HepG2 (cell line): ENCODE measurements around the gene SERPINA3. TPM values are rescaled to one million over a fixed set of nuclear protein-coding genes. Genes with fewer than 3 reads are reported as not detected.

Source experiments
- ATAC-seq: fragments of 200-7000 bp; cut with Tn5 transposase; 3 replicates; pipeline ENCODE4 v1.9.1; 2020; ENCODE audit warnings: mild to moderate bottlenecking, moderate library complexity
- BruUV-seq: library from RNA; stranded (reverse); fragments of 400-500 nt; replicated peaks from 2 replicates; lab custom pipeline; 2021; lab: Mats Ljungman, UMichigan
- CTCF ChIA-PET: fragments of 300-600 bp; formaldehyde crosslinking; extraction: SDS; loops from one replicate; lab custom pipeline; 2021; ENCODE audit warnings: low total read pairs, inconsistent platforms, low intra/inter-chr PET ratio; lab: Yijun Ruan, JAX
- POLR2A ChIA-PET: fragments of 350-600 bp; sonication (Branson Sonifier 250); formaldehyde crosslinking; loops from one replicate; lab custom pipeline; 2020; ENCODE audit warnings: antibody characterized with exemption, inconsistent platforms; lab: Yijun Ruan, JAX
- DNase-seq: peaks from one replicate; pipeline ENCODE4 v3.0.0-alpha.2; 2015; ENCODE audit warnings: low spot score
- FAIRE-seq: peaks from 3 replicates; lab custom pipeline; 2011; peaks lifted over from hg19 to GRCh38; lab: Jason Lieb, UNC
- H2AFZ ChIP-seq: one replicate; pipeline ENCODE4 v1.6.1; 2011; ENCODE audit warnings: low read length, inconsistent platforms
- H3K27ac ChIP-seq: fragments of 300-600 bp; 3 replicates; pipeline ENCODE4 v1.8.0; 2011; ENCODE audit warnings: mixed run types, mild to moderate bottlenecking, mixed read lengths, low read length, inconsistent platforms; ENCODE audit not compliant: insufficient read depth; ENCODE audit errors: extremely low read length
- H3K27me3 ChIP-seq, 2 experiments: fragments of 200-600 bp in 1 of 2; 2 replicates in 1 of 2; 3 replicates in 1 of 2; pipeline versions ENCODE4 v1.6.0 to v1.8.0; 2011; ENCODE audit warnings: low read length in 2 of 2, mild to moderate bottlenecking in 2 of 2, moderate library complexity in 2 of 2, inconsistent platforms in 1 of 2; ENCODE audit not compliant: insufficient read depth in 2 of 2, control insufficient read depth in 1 of 2
- H3K36me3 ChIP-seq, 2 experiments: fragments of 200-600 bp in 1 of 2; replicated peaks in 1 of 2; 2 replicates in 1 of 2; 3 replicates in 1 of 2; pipeline versions ENCODE4 v1.5.1 to v1.8.0; 2011; ENCODE audit warnings: low read length in 2 of 2, inconsistent platforms in 1 of 2; ENCODE audit not compliant: insufficient read depth in 2 of 2, control insufficient read depth in 1 of 2
- H3K4me1 ChIP-seq: 2 replicates; pipeline ENCODE4 v1.5.1; 2012; ENCODE audit warnings: low read length, inconsistent platforms; ENCODE audit not compliant: insufficient read depth
- H3K4me2 ChIP-seq: 2 replicates; pipeline ENCODE4 v1.6.0; 2011; ENCODE audit warnings: low read depth, low read length, inconsistent platforms
- H3K4me3 ChIP-seq, 3 experiments: fragments of 200-600 bp in 1 of 3; sonication (generic), shearing (Covaris generic) in 1 of 3; replicated peaks in 1 of 3; 2 replicates each; pipeline ENCODE4 v1.5.1; 2011 to 2016; ENCODE audit warnings: low read length in 3 of 3, inconsistent platforms in 2 of 3, low read depth in 2 of 3, mild to moderate bottlenecking in 2 of 3, control low read depth in 1 of 3, mixed read lengths in 1 of 3; ENCODE audit not compliant: insufficient read depth in 1 of 3
- H3K79me2 ChIP-seq: one replicate; pipeline ENCODE4 v1.6.1; 2011; ENCODE audit warnings: low read length, inconsistent platforms; ENCODE audit not compliant: insufficient read depth
- H3K9ac ChIP-seq: 2 replicates; pipeline ENCODE4 v1.6.0; 2011; ENCODE audit warnings: mild to moderate bottlenecking, low read depth, low read length, inconsistent platforms; ENCODE audit not compliant: insufficient read depth
- H3K9me3 ChIP-seq: 2 replicates; pipeline ENCODE4 v1.5.1; 2012; ENCODE audit warnings: mild to moderate bottlenecking, low read length
- H4K20me1 ChIP-seq: 2 replicates; pipeline ENCODE4 v1.6.0; 2011; ENCODE audit warnings: inconsistent platforms, mild to moderate bottlenecking, low read length, moderate library complexity; ENCODE audit not compliant: insufficient read depth
- CENPT ChIP-seq: sonication (generic); formaldehyde crosslinking; IDR thresholded peaks from 2 replicates; pipeline ENCODE4 v1.8.0; 2022; ENCODE audit warnings: low read depth, mild to moderate bottlenecking, moderate library complexity, missing genetic modification reagents
- DMTF1 ChIP-seq: sonication (generic); formaldehyde crosslinking; IDR thresholded peaks from 2 replicates; pipeline ENCODE4 v1.4.0; 2020; ENCODE audit warnings: mild to moderate bottlenecking, missing genetic modification reagents
- DNMT3B ChIP-seq: conservative IDR thresholded peaks from 2 replicates; pipeline ENCODE4 v1.6.1; 2016; ENCODE audit warnings: missing biosample characterization, control low read depth
- DPF2 ChIP-seq: sonication (generic); formaldehyde crosslinking; IDR thresholded peaks from 2 replicates; pipeline ENCODE4 v1.4.0; 2020; ENCODE audit warnings: mild to moderate bottlenecking, low read depth, missing genetic modification reagents, borderline replicate concordance
- EED ChIP-seq: sonication (generic); formaldehyde crosslinking; IDR thresholded peaks from 2 replicates; pipeline ENCODE4 v1.5.0; 2020; ENCODE audit warnings: mild to moderate bottlenecking, missing genetic modification reagents
- GABPA ChIP-seq, 2 experiments: IDR thresholded peaks; 2 replicates each; pipeline ENCODE4 v1.6.1; 2011 to 2016; ENCODE audit warnings: low read depth in 2 of 2, low read length in 1 of 2, missing biosample characterization in 1 of 2, missing genetic modification characterization in 1 of 2
- TFDP1 ChIP-seq: IDR thresholded peaks from 2 replicates; pipeline ENCODE4 v1.6.1; 2016; ENCODE audit warnings: missing compliant biosample characterization, missing genetic modification reagents, borderline replicate concordance
- ZBTB2 ChIP-seq: sonication (generic); formaldehyde crosslinking; IDR thresholded peaks from 2 replicates; pipeline ENCODE4 v1.8.0; 2022; ENCODE audit warnings: low read depth, missing genetic modification reagents
- ZFP37 ChIP-seq: sonication (generic); formaldehyde crosslinking; IDR thresholded peaks from 2 replicates; pipeline ENCODE4 v1.4.0; 2020; ENCODE audit warnings: missing genetic modification reagents, borderline replicate concordance
- ZKSCAN1 ChIP-seq: fragments of 150-350 bp; IDR thresholded peaks from 2 replicates; pipeline ENCODE4 v1.6.1; 2014; ENCODE audit warnings: low read length
- WGBS: methylation state at CpG from one replicate; pipeline ENCODE4 v1.1.6; 2017; ENCODE audit warnings: low lambda C conversion rate; 5-methylcytosine and 5-hydroxymethylcytosine counted together
- in situ Hi-C: cut with HindIII; loops from 2 replicates; pipeline ENCODE4 v1.10.0; 2017; ENCODE audit warnings: low pct_unique_long_range_greater_than_20kb; ENCODE audit not compliant: extremely low pct_ligation_motif_present
- intact Hi-C: fragments of 100-400 bp; cut with micrococcal nuclease; formaldehyde crosslinking; loops from one replicate; pipeline ENCODE4 v1.10.0; 2022; ENCODE audit not compliant: unreplicated experiment
- polyA plus RNA-seq, 8 experiments: library from polyadenylated mRNA; depleted of rRNA in 3 of 8; stranded (reverse) in 7 of 8; unstranded in 1 of 8; fragments of >200 nt; fragmentation: Illumina TruSeq in 4 of 8; extraction: Trizol in 4 of 8; gene quantifications; 2 replicates each; pipeline versions ENCODE4 v1.2.1 to v1.2.3, GENCODE V29; 2011 to 2016; ENCODE audit warnings: low read depth in 4 of 8, missing spikeins in 1 of 8, mixed read lengths in 1 of 8; ENCODE audit not compliant: insufficient read depth in 1 of 8
- total RNA-seq, 5 experiments: library from RNA; depleted of rRNA; stranded (reverse); fragments of >200 nt; fragmentation: Illumina TruSeq; extraction: Trizol; gene quantifications; 2 replicates each; pipeline ENCODE4 v1.2.3, GENCODE V29; 2016; ENCODE audit warnings: low read depth in 1 of 5
- TF ChIP-seq, protein P1 (sequence below), 2 experiments: sonication (generic) in 1 of 2; formaldehyde crosslinking in 1 of 2; IDR thresholded peaks; 2 replicates each; pipeline versions ENCODE4 v1.4.0 to v1.6.1; 2018 to 2020; ENCODE audit warnings: missing genetic modification reagents in 2 of 2, borderline replicate concordance in 1 of 2, low read depth in 1 of 2, mild to moderate bottlenecking in 1 of 2, missing biosample characterization in 1 of 2
- TF ChIP-seq, protein P2 (sequence below): sonication (generic); formaldehyde crosslinking; IDR thresholded peaks from 2 replicates; pipeline ENCODE4 v1.4.0; 2020; ENCODE audit warnings: missing genetic modification reagents
- TF ChIP-seq, protein P3 (sequence below): sonication (generic); formaldehyde crosslinking; IDR thresholded peaks from 2 replicates; pipeline ENCODE4 v1.5.0; 2020; ENCODE audit warnings: missing genetic modification reagents, mild to moderate bottlenecking, borderline replicate concordance

Gene SERPINA3
- total and polyA plus RNA-seq, 2 of the 13 experiments (the other 11 are each of a cell fraction or from before 2014, with no cell fraction given) = 825 to 2,200 TPM

DNA sequence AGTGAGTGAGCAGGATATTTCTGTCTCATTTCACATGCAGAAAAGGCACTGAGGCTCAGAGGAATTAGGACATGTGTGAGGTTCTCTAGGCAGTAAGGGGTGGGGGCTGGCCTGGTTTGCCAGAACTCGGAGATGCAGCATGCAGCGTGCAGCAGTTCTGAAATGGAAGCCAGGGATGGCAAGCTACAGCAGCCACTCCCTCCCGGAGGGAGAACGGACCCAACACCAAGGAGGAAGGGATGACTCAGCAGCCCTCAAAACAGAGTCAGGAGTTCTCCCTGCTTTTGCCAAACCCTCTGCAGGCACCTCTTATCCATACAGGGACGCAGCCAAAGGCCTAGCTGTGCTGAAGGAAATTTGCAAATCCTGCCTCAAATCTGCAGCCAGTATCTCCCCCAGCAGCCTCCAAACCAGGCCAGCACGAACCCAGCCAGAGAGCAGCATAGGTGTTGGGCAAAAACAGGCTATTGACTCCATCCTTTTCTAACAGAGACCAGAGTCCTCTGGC, 10.3 kb upstream of the SERPINA3 start:
- H3K9ac ChIP-seq = peak overlapping the region; percentile 58
- peak overlapping the region; percentile 74 for H3K27ac ChIP-seq
- peak overlapping the region; percentile 66 for H3K4me2 ChIP-seq
- POLR2A ChIA-PET = interaction anchor here (1.3 to 15.7 kb wide), 6 partner anchors 8 to 40 kb away, joined by 3 to 638 read pairs (median 34); partner anchors contain the start of genes SERPINA3, SERPINA4 and SERPINA5
- H2AFZ ChIP-seq = no peak overlapping the region
- DNase-seq (peak; percentile 53), FAIRE-seq (peak; percentile 65), ATAC-seq (no peak; the same call in 2 of the 3 replicates)
- 21% methylated on average over 4 of the region's 6 CpGs for WGBS
- H4K20me1 ChIP-seq = no peaks in the 10 kb centered on the region
- in situ Hi-C loops (no loop called here), intact Hi-C loops (no loop called here)
- CTCF ChIA-PET = no interaction called here
- no peaks in the 10 kb centered on the region for H3K9me3 ChIP-seq
- no peaks in the 10 kb centered on the region for H3K36me3 ChIP-seq
- peaks cover 11% of the 10 kb centered on the region for H3K79me2 ChIP-seq
- no peaks in the 10 kb centered on the region for H3K27me3 ChIP-seq
- peaks cover 86% of the 10 kb centered on the region for H3K4me1 ChIP-seq
- peak overlapping the region in 1 of 3 experiments; percentile 26; a peak in 1 of 6 replicates for H3K4me3 ChIP-seq
- BruUV-seq = no TSS peak
- TF ChIP-seq, protein P1, sequence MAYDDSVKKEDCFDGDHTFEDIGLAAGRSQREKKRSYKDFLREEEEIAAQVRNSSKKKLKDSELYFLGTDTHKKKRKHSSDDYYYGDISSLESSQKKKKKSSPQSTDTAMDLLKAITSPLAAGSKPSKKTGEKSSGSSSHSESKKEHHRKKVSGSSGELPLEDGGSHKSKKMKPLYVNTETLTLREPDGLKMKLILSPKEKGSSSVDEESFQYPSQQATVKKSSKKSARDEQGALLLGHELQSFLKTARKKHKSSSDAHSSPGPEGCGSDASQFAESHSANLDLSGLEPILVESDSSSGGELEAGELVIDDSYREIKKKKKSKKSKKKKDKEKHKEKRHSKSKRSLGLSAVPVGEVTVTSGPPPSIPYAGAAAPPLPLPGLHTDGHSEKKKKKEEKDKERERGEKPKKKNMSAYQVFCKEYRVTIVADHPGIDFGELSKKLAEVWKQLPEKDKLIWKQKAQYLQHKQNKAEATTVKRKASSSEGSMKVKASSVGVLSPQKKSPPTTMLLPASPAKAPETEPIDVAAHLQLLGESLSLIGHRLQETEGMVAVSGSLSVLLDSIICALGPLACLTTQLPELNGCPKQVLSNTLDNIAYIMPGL (CRISPR knock-in tag; IDR thresholded peaks at IDR 0.05; ENCODE audit: borderline replicate concordance in 1 of 2, low read depth in 1 of 2) = no peak; a peak in 1 of 4 replicates
- TF ChIP-seq, protein P2, sequence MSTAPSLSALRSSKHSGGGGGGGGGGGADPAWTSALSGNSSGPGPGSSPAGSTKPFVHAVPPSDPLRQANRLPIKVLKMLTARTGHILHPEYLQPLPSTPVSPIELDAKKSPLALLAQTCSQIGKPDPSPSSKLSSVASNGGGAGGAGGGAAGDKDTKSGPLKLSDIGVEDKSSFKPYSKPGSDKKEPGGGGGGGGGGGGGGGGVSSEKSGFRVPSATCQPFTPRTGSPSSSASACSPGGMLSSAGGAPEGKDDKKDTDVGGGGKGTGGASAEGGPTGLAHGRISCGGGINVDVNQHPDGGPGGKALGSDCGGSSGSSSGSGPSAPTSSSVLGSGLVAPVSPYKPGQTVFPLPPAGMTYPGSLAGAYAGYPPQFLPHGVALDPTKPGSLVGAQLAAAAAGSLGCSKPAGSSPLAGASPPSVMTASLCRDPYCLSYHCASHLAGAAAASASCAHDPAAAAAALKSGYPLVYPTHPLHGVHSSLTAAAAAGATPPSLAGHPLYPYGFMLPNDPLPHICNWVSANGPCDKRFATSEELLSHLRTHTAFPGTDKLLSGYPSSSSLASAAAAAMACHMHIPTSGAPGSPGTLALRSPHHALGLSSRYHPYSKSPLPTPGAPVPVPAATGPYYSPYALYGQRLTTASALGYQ (CRISPR knock-in tag) = no peak
- TF ChIP-seq DPF2 (CRISPR knock-in tag) (no peak), EED (CRISPR knock-in tag) (no peak), DNMT3B (no peak), TFDP1 (CRISPR knock-in tag) (no peak), ZKSCAN1 (no peak), DMTF1 (CRISPR knock-in tag) (no peak), ZFP37 (CRISPR knock-in tag) (no peak), GABPA (IDR thresholded peaks at IDR 0.05; ENCODE audit: low read depth, low read length) (no peak), GABPA (CRISPR knock-in tag; IDR thresholded peaks at IDR 0.05; ENCODE audit: low read depth) (0 out of 2 replicates have a peak, but pooled peaks have one; percentile 13), ZBTB2 (CRISPR knock-in tag) (no peak), CENPT (CRISPR knock-in tag) (no peak)
- TF ChIP-seq, protein P3, sequence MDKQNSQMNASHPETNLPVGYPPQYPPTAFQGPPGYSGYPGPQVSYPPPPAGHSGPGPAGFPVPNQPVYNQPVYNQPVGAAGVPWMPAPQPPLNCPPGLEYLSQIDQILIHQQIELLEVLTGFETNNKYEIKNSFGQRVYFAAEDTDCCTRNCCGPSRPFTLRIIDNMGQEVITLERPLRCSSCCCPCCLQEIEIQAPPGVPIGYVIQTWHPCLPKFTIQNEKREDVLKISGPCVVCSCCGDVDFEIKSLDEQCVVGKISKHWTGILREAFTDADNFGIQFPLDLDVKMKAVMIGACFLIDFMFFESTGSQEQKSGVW (CRISPR knock-in tag) = no peak
